Measurements from ENCODE around the gene BCAT1.

DNA sequence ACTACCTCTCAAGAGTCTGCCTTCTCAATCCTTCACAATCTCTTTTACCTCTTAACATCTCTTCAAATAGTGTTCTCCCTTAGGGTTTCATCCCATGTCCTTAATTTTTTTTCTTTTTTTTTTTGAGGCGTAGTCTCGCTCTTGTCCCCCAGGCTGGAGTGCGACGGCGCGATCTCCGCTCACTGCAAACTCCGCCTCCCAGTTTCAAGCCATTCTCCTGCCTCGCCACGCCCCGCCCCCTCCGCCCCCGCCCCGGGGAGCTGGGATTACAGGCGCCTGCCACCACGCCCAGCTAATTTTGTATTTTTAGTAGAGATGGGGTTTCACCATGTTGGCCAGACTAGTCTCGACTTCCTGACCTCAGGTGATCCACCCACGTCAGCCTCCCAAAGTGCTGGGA lies 7.0 kb upstream of the BCAT1 start:
- no peak for TF ChIP-seq CTCF (IDR thresholded peaks at IDR 0.05)
- no peak for TF ChIP-seq POLR2AphosphoS5 (IDR thresholded peaks at IDR 0.05; ENCODE audit: low read depth, low read length)
